ENCODE measurements around the gene OBSL1. TPM values are rescaled to one million over a fixed set of nuclear protein-coding genes. Genes with fewer than 3 reads are reported as not detected.

OBSL1 gene
- total RNA-seq, 1 experiment from 2014 or later: 76.5 TPM

- H3K27ac Mint-ChIP-seq (ENCODE audit: unreplicated experiment): no peak overlapping the region
- no peaks in the 10 kb centered on the region for H3K9me3 Mint-ChIP-seq (ENCODE audit: low read depth, unreplicated experiment)
- no TSS peak for BruUV-seq (replicated peaks)
- peaks cover 34% of the 10 kb centered on the region for H3K36me3 Mint-ChIP-seq (ENCODE audit: insufficient read depth, unreplicated experiment)
- TF ChIP-seq CTCF (IDR thresholded peaks at IDR 0.05; ENCODE audit: unreplicated experiment): no peak
- peaks cover 23% of the 10 kb centered on the region for H3K27me3 Mint-ChIP-seq (ENCODE audit: unreplicated experiment)
- peaks cover 11% of the 10 kb centered on the region for H3K4me1 Mint-ChIP-seq (ENCODE audit: low read depth, unreplicated experiment)
- intact Hi-C loops (cut with micrococcal nuclease; ENCODE audit: unreplicated experiment): no loop called here
- no peak for DNase-seq
- no peak overlapping the region for H3K4me3 Mint-ChIP-seq (ENCODE audit: low read depth, unreplicated experiment)
- CTCF ChIA-PET: no interaction called here
Observed at GRCh38 chr2:219506153-219506801, 65.1 kb downstream of the OBSL1 start.

GRCh38 chr2:219505585-219505984, 65.8 kb downstream of the OBSL1 start:
- no peak for TF ChIP-seq CTCF (IDR thresholded peaks at IDR 0.05; ENCODE audit: unreplicated experiment)
- Mint-ChIP-seq H3K36me3 (ENCODE audit: insufficient read depth, unreplicated experiment) (peaks cover 28% of the 10 kb centered on the region), H3K27me3 (ENCODE audit: unreplicated experiment) (peaks cover 16% of the 10 kb centered on the region), H3K4me3 (ENCODE audit: low read depth, unreplicated experiment) (no peak overlapping the region), H3K27ac (ENCODE audit: unreplicated experiment) (no peak overlapping the region), H3K9me3 (ENCODE audit: low read depth, unreplicated experiment) (no peaks in the 10 kb centered on the region), H3K4me1 (ENCODE audit: low read depth, unreplicated experiment) (peaks cover 10% of the 10 kb centered on the region)
- no peak for DNase-seq
- CTCF ChIA-PET: no interaction called here
- BruUV-seq (replicated peaks): no TSS peak
- intact Hi-C loops (cut with micrococcal nuclease; ENCODE audit: unreplicated experiment): no loop called here

GRCh38 chr2:219502618-219503017, 68.7 kb downstream of the OBSL1 start:
- CTCF ChIA-PET: interaction anchor here (0.7 kb wide), 1 partner anchor 19 kb away, joined by 5 read pairs; no protein-coding TSS in a partner anchor

GRCh38 chr2:219501849-219502248, 69.5 kb downstream of the OBSL1 start:
- intact Hi-C loops (cut with micrococcal nuclease; ENCODE audit: unreplicated experiment): no loop called here
- DNase-seq: no peak
- H3K27me3 Mint-ChIP-seq (ENCODE audit: unreplicated experiment): no peaks in the 10 kb centered on the region
- no peaks in the 10 kb centered on the region for H3K9me3 Mint-ChIP-seq (ENCODE audit: low read depth, unreplicated experiment)
- peaks cover 36% of the 10 kb centered on the region for H3K36me3 Mint-ChIP-seq (ENCODE audit: insufficient read depth, unreplicated experiment)
- H3K4me1 Mint-ChIP-seq (ENCODE audit: low read depth, unreplicated experiment): peaks cover 23% of the 10 kb centered on the region
- CTCF ChIA-PET: no interaction called here
- no peak overlapping the region for H3K27ac Mint-ChIP-seq (ENCODE audit: unreplicated experiment)
- H3K4me3 Mint-ChIP-seq (ENCODE audit: low read depth, unreplicated experiment): no peak overlapping the region
- BruUV-seq (replicated peaks): no TSS peak
- no peak for TF ChIP-seq CTCF (IDR thresholded peaks at IDR 0.05; ENCODE audit: unreplicated experiment)

More at GRCh38 chr2:219502618-219503017, 68.7 kb downstream of the OBSL1 start:
- intact Hi-C loops (cut with micrococcal nuclease; ENCODE audit: unreplicated experiment): no loop called here
- peaks cover 23% of the 10 kb centered on the region for H3K4me1 Mint-ChIP-seq (ENCODE audit: low read depth, unreplicated experiment)
- H3K9me3 Mint-ChIP-seq (ENCODE audit: low read depth, unreplicated experiment): no peaks in the 10 kb centered on the region
- peaks cover 30% of the 10 kb centered on the region for H3K36me3 Mint-ChIP-seq (ENCODE audit: insufficient read depth, unreplicated experiment)
- H3K4me3 Mint-ChIP-seq (ENCODE audit: low read depth, unreplicated experiment): no peak overlapping the region
- H3K27me3 Mint-ChIP-seq (ENCODE audit: unreplicated experiment): no peaks in the 10 kb centered on the region
- no peak for TF ChIP-seq CTCF (IDR thresholded peaks at IDR 0.05; ENCODE audit: unreplicated experiment)
- no peak for DNase-seq
- H3K27ac Mint-ChIP-seq (ENCODE audit: unreplicated experiment): no peak overlapping the region
- BruUV-seq (replicated peaks): no TSS peak

Small RNA genes within 50 kb of the gene (microRNA-seq; reads per million reads assigned to microRNA genes)
- not detected for gene MIR3132

Other genes with a start within 250 kb of the OBSL1 start
- not detected in 2 replicates for gene RESP18, start 238.8 kb downstream of the OBSL1 start, total RNA-seq (2022)
- gene DNPEP, start 183.6 kb downstream of the OBSL1 start, total RNA-seq (2022): 70.3 and 75.1 TPM in 2 replicates
- gene DES, start 153.2 kb downstream of the OBSL1 start, total RNA-seq (2022): not detected in 2 replicates
- 13.4 and 16.7 TPM in 2 replicates for gene SPEG, start 136.7 kb downstream of the OBSL1 start, total RNA-seq (2022)
- 53.0 and 59.4 TPM in 2 replicates for gene GMPPA, start 72.6 kb downstream of the OBSL1 start, total RNA-seq (2022)
- 0.17 TPM in 1 of 2 replicates, not detected in the other for gene ASIC4, start 57.1 kb downstream of the OBSL1 start, total RNA-seq (2022)
- gene CHPF, start 27.7 kb downstream of the OBSL1 start, total RNA-seq (2022): 139 and 141 TPM in 2 replicates
- gene TMEM198, start 27.5 kb downstream of the OBSL1 start, total RNA-seq (2022): 5.2 and 5.9 TPM in 2 replicates
- gene INHA, start 771 bp upstream of the OBSL1 start, total RNA-seq (2022): 0.80 and 0.83 TPM in 2 replicates
- gene STK11IP, start 26.3 kb upstream of the OBSL1 start, total RNA-seq (2022): 29.3 and 32.5 TPM in 2 replicates
- gene SLC4A3, start 56.1 kb upstream of the OBSL1 start, total RNA-seq (2022): 14.9 and 20.2 TPM in 2 replicates

Measured in Calu3 (cell line).